Measurements from ENCODE around the gene CORO1C.

- TF ChIP-seq GABPA (IDR thresholded peaks at IDR 0.05 in 1 of 2, conservative IDR thresholded peaks at IDR 0.05 in 1 of 2) (no peak), CTCF (IDR thresholded peaks at IDR 0.05; ENCODE audit: low read depth, low read length, missing input control) (no peak)
Measured at GRCh38 chr12:108735855-108736254, 4.5 kb upstream of the CORO1C start.

Measured in liver (tissue), 3 donors.